H1 (cell line): ENCODE data around the gene TMEM156. TPM values are rescaled to one million over a fixed set of nuclear protein-coding genes. Genes with fewer than 3 reads are reported as not detected.

Experiments
- CTCF ChIA-PET: fragments of 300-600 bp; sonication (Branson Sonifier 250); formaldehyde crosslinking; loops from one replicate; lab custom pipeline; 2021; ENCODE audit not compliant: partially characterized antibody; lab: Charles Lee
- POLR2A ChIA-PET: fragments of 300-600 bp; sonication (Branson Sonifier 250); formaldehyde crosslinking; loops from one replicate; lab custom pipeline; 2021; ENCODE audit warnings: inconsistent platforms; ENCODE audit not compliant: partially characterized antibody; lab: Charles Lee
- DNase-seq, 2 experiments: peaks; one replicate each; pipeline versions ENCODE4 v3.0.0 to v3.0.0-alpha.2; 2010 to 2022; ENCODE audit warnings: low spot score in 2 of 2, low read depth in 1 of 2, mixed read lengths in 1 of 2
- FAIRE-seq: peaks from 2 replicates; lab custom pipeline; 2011; peaks lifted over from hg19 to GRCh38; lab: Jason Lieb, UNC
- H2AFZ ChIP-seq: 2 replicates; pipeline ENCODE4 v1.8.1; 2012; ENCODE audit warnings: low read length, inconsistent platforms
- H2AK5ac ChIP-seq: 2 replicates; pipeline ENCODE4 v1.6.1; 2013; ENCODE audit warnings: low read depth, low read length
- H2BK120ac ChIP-seq: replicated peaks from 2 replicates; pipeline ENCODE3; 2013; ENCODE audit warnings: low read depth, low read length, inconsistent platforms
- H2BK12ac ChIP-seq: 2 replicates; pipeline ENCODE4 v1.6.1; 2013; ENCODE audit warnings: low read depth, low read length
- H2BK15ac ChIP-seq: 2 replicates; pipeline ENCODE4 v1.6.1; 2013; ENCODE audit warnings: low read length
- H2BK20ac ChIP-seq: 2 replicates; pipeline ENCODE4 v1.6.1; 2013; ENCODE audit warnings: low read length
- H2BK5ac ChIP-seq: 2 replicates; pipeline ENCODE4 v1.6.1; 2013; ENCODE audit warnings: low read depth, low read length
- H3K14ac ChIP-seq: 2 replicates; pipeline ENCODE4 v1.6.1; 2013; ENCODE audit warnings: inconsistent platforms; ENCODE audit not compliant: insufficient read length
- H3K18ac ChIP-seq: 2 replicates; pipeline ENCODE4 v1.6.1; 2013; ENCODE audit warnings: low read length; ENCODE audit errors: extremely low read depth
- H3K23ac ChIP-seq: 2 replicates; pipeline ENCODE4 v1.6.1; 2013; ENCODE audit warnings: inconsistent platforms; ENCODE audit not compliant: insufficient read length
- H3K23me2 ChIP-seq: 2 replicates; pipeline ENCODE4 v1.6.1; 2013; ENCODE audit warnings: low read depth, low read length
- H3K27ac ChIP-seq: 2 replicates; pipeline ENCODE4 v1.6.1; 2011; ENCODE audit warnings: low read depth, low read length, inconsistent platforms
- H3K27me3 ChIP-seq, 4 experiments: replicated peaks in 1 of 4; 1 replicate in 1 of 4; 2 replicates in 3 of 4; pipeline versions ENCODE4 v1.6.1 to v1.8.1; 2011 to 2013; ENCODE audit warnings: low read length in 3 of 4, mild to moderate bottlenecking in 3 of 4, inconsistent platforms in 2 of 4, mixed read lengths in 2 of 4, moderate library complexity in 1 of 4; ENCODE audit not compliant: control insufficient read depth in 3 of 4, insufficient read depth in 3 of 4; ENCODE audit errors: extremely low read depth in 1 of 4
- H3K36me3 ChIP-seq, 4 experiments: 2 replicates each; pipeline versions ENCODE4 v1.6.1 to v1.8.1; 2011 to 2013; ENCODE audit warnings: mild to moderate bottlenecking in 4 of 4, low read length in 3 of 4, moderate library complexity in 2 of 4, control low read depth in 1 of 4, inconsistent platforms in 1 of 4; ENCODE audit not compliant: insufficient read depth in 4 of 4, control insufficient read depth in 2 of 4
- H3K4ac ChIP-seq: replicated peaks from 2 replicates; pipeline ENCODE3; 2013; ENCODE audit warnings: low read length, low read depth, mixed read lengths, inconsistent platforms; ENCODE audit not compliant: insufficient read length
- H3K4me1 ChIP-seq, 4 experiments: replicated peaks in 1 of 4; 1 replicate in 1 of 4; 2 replicates in 3 of 4; pipeline versions ENCODE4 v1.6.1 to v1.8.1; 2011 to 2013; ENCODE audit warnings: low read length in 3 of 4, inconsistent platforms in 2 of 4, mixed read lengths in 1 of 4; ENCODE audit not compliant: insufficient read depth in 4 of 4, control insufficient read depth in 3 of 4
- H3K4me2 ChIP-seq, 2 experiments: 2 replicates each; pipeline versions ENCODE4 v1.6.1 to v1.8.1; 2011 to 2013; ENCODE audit warnings: low read depth in 2 of 2, low read length in 2 of 2, control low read depth in 1 of 2, inconsistent platforms in 1 of 2, mild to moderate bottlenecking in 1 of 2; ENCODE audit not compliant: insufficient read depth in 1 of 2
- H3K4me3 ChIP-seq, 4 experiments: fragments of 200-600, 300-600 bp in 1 of 4; sonication (generic), shearing (Covaris generic), sonication (Bioruptor Twin) in 1 of 4; 2 replicates each; pipeline versions ENCODE4 v1.5.1 to v1.8.1; 2011 to 2016; ENCODE audit warnings: low read length in 4 of 4, low read depth in 3 of 4, control low read depth in 2 of 4, inconsistent platforms in 2 of 4, mild to moderate bottlenecking in 2 of 4, mixed read lengths in 1 of 4, moderate library complexity in 1 of 4; ENCODE audit not compliant: insufficient read depth in 2 of 4; ENCODE audit errors: extremely low read depth in 1 of 4
- H3K56ac ChIP-seq: replicated peaks from 2 replicates; pipeline ENCODE3; 2013; ENCODE audit warnings: low read depth, mild to moderate bottlenecking, mixed read lengths, low read length, inconsistent platforms; ENCODE audit not compliant: insufficient read length
- H3K79me1 ChIP-seq: 2 replicates; pipeline ENCODE4 v1.6.1; 2013; ENCODE audit warnings: low read depth, low read length, control low read depth
- H3K79me2 ChIP-seq, 2 experiments: 2 replicates each; pipeline versions ENCODE4 v1.6.1 to v1.8.1; 2012 to 2013; ENCODE audit warnings: low read length in 2 of 2, mild to moderate bottlenecking in 2 of 2, inconsistent platforms in 1 of 2; ENCODE audit not compliant: insufficient read depth in 2 of 2, control insufficient read depth in 1 of 2
- H3K9ac ChIP-seq, 4 experiments: replicated peaks in 1 of 4; 1 replicate in 1 of 4; 2 replicates in 3 of 4; pipeline versions ENCODE4 v1.6.1 to v1.8.1; 2011 to 2013; ENCODE audit warnings: low read depth in 3 of 4, low read length in 3 of 4, control low read depth in 2 of 4, mild to moderate bottlenecking in 2 of 4, moderate library complexity in 2 of 4, inconsistent platforms in 1 of 4; ENCODE audit errors: extremely low read depth in 1 of 4
- H3K9me3 ChIP-seq, 2 experiments: 2 replicates each; pipeline versions ENCODE4 v1.6.1 to v1.8.1; 2012 to 2013; ENCODE audit warnings: mild to moderate bottlenecking in 2 of 2, moderate library complexity in 2 of 2, control low read depth in 1 of 2, inconsistent platforms in 1 of 2, low read depth in 1 of 2, low read length in 1 of 2, mixed read lengths in 1 of 2; ENCODE audit not compliant: insufficient read depth in 2 of 2
- H4K20me1 ChIP-seq, 2 experiments: replicated peaks in 1 of 2; 2 replicates each; pipeline versions ENCODE3 to v1.8.1; 2011 to 2013; ENCODE audit warnings: inconsistent platforms in 2 of 2, low read length in 2 of 2, mild to moderate bottlenecking in 1 of 2; ENCODE audit not compliant: insufficient read depth in 2 of 2, control insufficient read depth in 1 of 2
- H4K5ac ChIP-seq: 2 replicates; pipeline ENCODE4 v1.6.1; 2013; ENCODE audit warnings: low read length, low read depth, mixed read lengths, inconsistent platforms; ENCODE audit not compliant: insufficient read length
- H4K8ac ChIP-seq: 2 replicates; pipeline ENCODE4 v1.8.0; 2013; ENCODE audit warnings: mild to moderate bottlenecking, moderate library complexity, low read length, inconsistent platforms; ENCODE audit not compliant: insufficient read depth; ENCODE audit errors: extremely low read depth
- H4K91ac ChIP-seq: replicated peaks from 2 replicates; pipeline ENCODE3; 2013; ENCODE audit warnings: low read length, mixed read lengths, inconsistent platforms; ENCODE audit not compliant: insufficient read length
- BACH1 ChIP-seq: IDR thresholded peaks from 2 replicates; pipeline ENCODE4 v1.6.1; 2012; ENCODE audit warnings: low read length, improper control_type of control experiment
- BCL11A ChIP-seq, 2 experiments: IDR thresholded peaks; one replicate each; pipeline ENCODE4 v1.6.1; 2011; ENCODE audit warnings: low read depth in 2 of 2, low read length in 2 of 2, mild to moderate bottlenecking in 2 of 2
- CEBPB ChIP-seq: IDR thresholded peaks from 2 replicates; pipeline ENCODE4 v1.6.1; 2012; ENCODE audit warnings: low read depth, low read length
- EP300 ChIP-seq, 2 experiments: IDR thresholded peaks; 1 replicate in 1 of 2; 2 replicates in 1 of 2; pipeline ENCODE4 v1.6.1; 2011 to 2012; ENCODE audit warnings: low read depth in 2 of 2, low read length in 2 of 2, mild to moderate bottlenecking in 2 of 2, borderline replicate concordance in 1 of 2, inconsistent platforms in 1 of 2, moderate library complexity in 1 of 2
- EZH2 ChIP-seq: fragments of 200-600 bp; sonication (generic); IDR thresholded peaks from 2 replicates; pipeline ENCODE4 v1.7.1; 2012; ENCODE audit warnings: low read depth, mild to moderate bottlenecking, moderate library complexity, low read length, inconsistent platforms; ENCODE audit not compliant: severe bottlenecking
- FOSL1 ChIP-seq: IDR thresholded peaks from 2 replicates; pipeline ENCODE4 v1.6.1; 2011; ENCODE audit warnings: mild to moderate bottlenecking, low read depth, low read length, moderate library complexity; ENCODE audit not compliant: insufficient read depth
- GTF2F1 ChIP-seq: IDR thresholded peaks from 2 replicates; pipeline ENCODE4 v1.6.1; 2012; ENCODE audit warnings: low read depth, low read length, improper control_type of control experiment, borderline replicate concordance
- JUND ChIP-seq: IDR thresholded peaks from 2 replicates; pipeline ENCODE4 v1.6.1; 2011; ENCODE audit warnings: mild to moderate bottlenecking, improper control_type of control experiment, low read length
- KDM5A ChIP-seq: fragments of 200-600 bp; IDR thresholded peaks from 2 replicates; pipeline ENCODE4 v1.7.1; 2012; ENCODE audit warnings: mild to moderate bottlenecking, low read length, inconsistent platforms, mixed read lengths
- POU5F1 ChIP-seq: IDR thresholded peaks from 2 replicates; pipeline ENCODE4 v1.6.1; 2011; ENCODE audit warnings: low read depth, mild to moderate bottlenecking, low read length, moderate library complexity
- SAP30 ChIP-seq: fragments of 300-600 bp; sonication (generic); IDR thresholded peaks from 2 replicates; pipeline ENCODE4 v1.7.1; 2012; ENCODE audit warnings: low read length, moderate library complexity, mild to moderate bottlenecking, inconsistent platforms; ENCODE audit not compliant: insufficient read depth, insufficient replicate concordance
- SP2 ChIP-seq: IDR thresholded peaks from 2 replicates; pipeline ENCODE4 v1.6.1; 2012; ENCODE audit warnings: mild to moderate bottlenecking, low read length, inconsistent platforms
- SRF ChIP-seq: IDR thresholded peaks from 2 replicates; pipeline ENCODE4 v1.6.1; 2011; ENCODE audit warnings: mild to moderate bottlenecking, low read depth, low read length, moderate library complexity
- TAF1 ChIP-seq: IDR thresholded peaks from 2 replicates; pipeline ENCODE4 v1.6.1; 2011; ENCODE audit warnings: mild to moderate bottlenecking, low read depth, low read length
- polyA plus RNA-seq, 7 experiments: library from polyadenylated mRNA; depleted of rRNA in 3 of 7; stranded (reverse) in 5 of 7; unstranded in 2 of 7; fragments of >200 nt in 5 of 7; fragments of 200-250 nt in 2 of 7; gene quantifications; 1 replicate in 5 of 7; 2 replicates in 1 of 7; 4 replicates in 1 of 7; pipeline versions ENCODE4 v1.2.1 to v1.2.3, GENCODE V29; 2011 to 2013; ENCODE audit warnings: missing spikeins in 2 of 7, mixed read lengths in 2 of 7
- total RNA-seq: library from RNA; stranded (reverse); fragmentation: NEBNext Ultra II Directional; extraction: Animal tissue kit (Norgen Biotek cat#: 25700); gene quantifications from 2 replicates; pipeline ENCODE4 v1.2.1, GENCODE V29; 2021
- TF ChIP-seq, protein P1 (sequence below): IDR thresholded peaks from 2 replicates; pipeline ENCODE4 v1.6.1; 2012; ENCODE audit warnings: low read length, inconsistent platforms

Gene TMEM156
- total and polyA plus RNA-seq, 2 of the 8 experiments (the other 6 are each of a cell fraction or from before 2014, with no cell fraction given): not detected

DNA sequence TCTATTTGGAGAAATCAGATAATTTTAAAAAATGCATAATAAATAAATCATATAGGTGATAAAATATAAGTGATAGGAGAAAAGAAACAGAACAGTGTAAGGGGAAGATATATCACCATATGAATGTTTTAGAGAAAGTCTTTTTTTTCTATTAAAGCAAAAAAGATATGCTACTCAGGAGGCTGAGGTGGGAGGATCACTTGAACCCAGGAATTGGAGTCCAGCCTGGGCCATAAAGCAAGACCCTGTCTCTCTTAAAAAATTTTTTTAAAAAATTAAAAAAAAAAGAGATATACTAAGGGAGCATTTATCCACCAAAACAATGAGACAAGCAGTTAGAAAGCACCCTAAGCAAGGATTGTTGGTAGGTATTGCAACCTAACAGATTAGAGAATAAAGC, 6.1 kb downstream of the TMEM156 start:
- CTCF ChIA-PET: no interaction called here
- no peak overlapping the region for H2BK12ac ChIP-seq
- H2AFZ ChIP-seq: no peak overlapping the region
- H2BK15ac ChIP-seq: no peak overlapping the region
- FAIRE-seq: no peak
- no peaks in the 10 kb centered on the region for H3K9me3 ChIP-seq
- no peak overlapping the region for H3K18ac ChIP-seq
- no peak overlapping the region for H4K91ac ChIP-seq
- no peak overlapping the region for H2AK5ac ChIP-seq
- H2BK20ac ChIP-seq: no peak overlapping the region
- no peaks in the 10 kb centered on the region for H3K79me2 ChIP-seq
- no peak overlapping the region for H3K4me3 ChIP-seq
- H3K23me2 ChIP-seq: no peaks in the 10 kb centered on the region
- H3K56ac ChIP-seq: no peak overlapping the region
- POLR2A ChIA-PET: no interaction called here
- no peak overlapping the region for H3K4me2 ChIP-seq
- no peaks in the 10 kb centered on the region for H4K20me1 ChIP-seq
- no peak overlapping the region for H3K14ac ChIP-seq
- no peaks in the 10 kb centered on the region for H3K36me3 ChIP-seq
- H2BK120ac ChIP-seq: no peak overlapping the region
- no peak overlapping the region for H2BK5ac ChIP-seq
- H4K8ac ChIP-seq: no peak overlapping the region
- no peaks in the 10 kb centered on the region for H3K79me1 ChIP-seq
- H3K4me1 ChIP-seq: no peaks in the 10 kb centered on the region
- DNase-seq: no peak
- no peak overlapping the region for H3K27ac ChIP-seq
- H3K9ac ChIP-seq: no peak overlapping the region
- H3K27me3 ChIP-seq: no peaks in the 10 kb centered on the region
- no peak overlapping the region for H3K4ac ChIP-seq
- no peak overlapping the region for H4K5ac ChIP-seq
- H3K23ac ChIP-seq: no peak overlapping the region
- TF ChIP-seq EP300 (IDR thresholded peaks at IDR 0.05; ENCODE audit: borderline replicate concordance in 1 of 2, low read depth in 2 of 2, low read length in 2 of 2) (no peak), TAF1 (no peak), KDM5A (no peak), BACH1 (no peak), GTF2F1 (no peak), BCL11A (IDR thresholded peaks at IDR 0.05; ENCODE audit: low read depth in 2 of 2, low read length in 2 of 2) (no peak), SP2 (no peak), JUND (no peak), CEBPB (no peak), EZH2 (no peak), SAP30 (no peak), POU5F1 (no peak), SRF (no peak), FOSL1 (no peak)
- TF ChIP-seq, protein P1, sequence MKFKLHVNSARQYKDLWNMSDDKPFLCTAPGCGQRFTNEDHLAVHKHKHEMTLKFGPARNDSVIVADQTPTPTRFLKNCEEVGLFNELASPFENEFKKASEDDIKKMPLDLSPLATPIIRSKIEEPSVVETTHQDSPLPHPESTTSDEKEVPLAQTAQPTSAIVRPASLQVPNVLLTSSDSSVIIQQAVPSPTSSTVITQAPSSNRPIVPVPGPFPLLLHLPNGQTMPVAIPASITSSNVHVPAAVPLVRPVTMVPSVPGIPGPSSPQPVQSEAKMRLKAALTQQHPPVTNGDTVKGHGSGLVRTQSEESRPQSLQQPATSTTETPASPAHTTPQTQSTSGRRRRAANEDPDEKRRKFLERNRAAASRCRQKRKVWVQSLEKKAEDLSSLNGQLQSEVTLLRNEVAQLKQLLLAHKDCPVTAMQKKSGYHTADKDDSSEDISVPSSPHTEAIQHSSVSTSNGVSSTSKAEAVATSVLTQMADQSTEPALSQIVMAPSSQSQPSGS: no peak
